ENCODE data around the gene MRAS.

GRCh38 chr3:138351151-138351550 lies 2.8 kb downstream of the MRAS start:
- TF ChIP-seq POLR2A (IDR thresholded peaks at IDR 0.05): no peak
- no peak for TF ChIP-seq EP300 (IDR thresholded peaks at IDR 0.05)
